Keratinocyte (primary cell): ENCODE measurements around the gene CDKAL1. TPM values are rescaled to one million over a fixed set of nuclear protein-coding genes. Genes with fewer than 3 reads are reported as not detected.

Experiments
- DNase-seq: peaks from one replicate; pipeline ENCODE4 v3.0.0-alpha.2; 2011; ENCODE audit warnings: low read depth, missing footprints, low spot score
- FAIRE-seq: peaks from 2 replicates; lab custom pipeline; 2011; peaks lifted over from hg19 to GRCh38; lab: Jason Lieb, UNC
- H2AFZ ChIP-seq: 2 replicates; pipeline ENCODE4 v1.6.0; 2012; ENCODE audit warnings: low read length, control low read depth, inconsistent platforms; ENCODE audit not compliant: control insufficient read depth
- H3K27ac ChIP-seq: 2 replicates; pipeline ENCODE4 v1.5.1; 2011; ENCODE audit warnings: low read length; ENCODE audit not compliant: control insufficient read depth, insufficient read depth
- H3K27me3 ChIP-seq: 3 replicates; pipeline ENCODE4 v1.6.0; 2011; ENCODE audit warnings: low read length; ENCODE audit not compliant: control insufficient read depth, insufficient read depth; ENCODE audit errors: extremely low read depth
- H3K36me3 ChIP-seq, 2 experiments: 2 replicates in 1 of 2; 3 replicates in 1 of 2; pipeline ENCODE4 v1.5.1; 2011; ENCODE audit warnings: low read length in 2 of 2, mild to moderate bottlenecking in 1 of 2; ENCODE audit not compliant: control insufficient read depth in 2 of 2, insufficient read depth in 2 of 2; ENCODE audit errors: extremely low read depth in 1 of 2
- H3K4me1 ChIP-seq: 3 replicates; pipeline ENCODE4 v1.5.1; 2011; ENCODE audit warnings: low read length; ENCODE audit not compliant: control insufficient read depth, insufficient read depth; ENCODE audit errors: extremely low read depth
- H3K4me2 ChIP-seq: 3 replicates; pipeline ENCODE4 v1.6.0; 2011; ENCODE audit warnings: low read depth, low read length; ENCODE audit not compliant: control insufficient read depth, insufficient read depth; ENCODE audit errors: extremely low read depth
- H3K4me3 ChIP-seq, 3 experiments: fragments of 200-600 bp in 1 of 3; sonication (generic) in 1 of 3; 2 replicates in 2 of 3; 3 replicates in 1 of 3; pipeline ENCODE4 v1.5.1; 2011 to 2016; ENCODE audit warnings: low read length in 3 of 3, mild to moderate bottlenecking in 3 of 3, control low read depth in 2 of 3, inconsistent platforms in 1 of 3, low read depth in 1 of 3, mixed read lengths in 1 of 3, mixed run types in 1 of 3, moderate library complexity in 1 of 3; ENCODE audit not compliant: control insufficient read depth in 2 of 3, insufficient read depth in 2 of 3; ENCODE audit errors: extremely low read depth in 1 of 3
- H3K79me2 ChIP-seq: 2 replicates; pipeline ENCODE4 v1.6.0; 2012; ENCODE audit warnings: low read length; ENCODE audit not compliant: control insufficient read depth, insufficient read depth
- H3K9ac ChIP-seq: 3 replicates; pipeline ENCODE4 v1.6.0; 2011; ENCODE audit warnings: low read length; ENCODE audit not compliant: control insufficient read depth, insufficient read depth; ENCODE audit errors: extremely low read depth
- H3K9me1 ChIP-seq: 3 replicates; pipeline ENCODE4 v1.6.0; 2011; ENCODE audit warnings: low read length; ENCODE audit not compliant: control insufficient read depth, insufficient read depth; ENCODE audit errors: extremely low read depth
- H3K9me3 ChIP-seq: 2 replicates; pipeline ENCODE4 v1.5.1; 2012; ENCODE audit warnings: low read depth, low read length; ENCODE audit not compliant: control insufficient read depth
- H4K20me1 ChIP-seq: 3 replicates; pipeline ENCODE4 v1.6.0; 2011; ENCODE audit warnings: low read length; ENCODE audit not compliant: control insufficient read depth, insufficient read depth; ENCODE audit errors: extremely low read depth
- EZH2 ChIP-seq: IDR thresholded peaks from one replicate; pipeline ENCODE4 v1.6.1; 2012; ENCODE audit warnings: inconsistent platforms, mild to moderate bottlenecking, low read length, moderate library complexity
- dilution Hi-C: fragments of 300-500 bp; cut with MboI; formaldehyde crosslinking; loops from one replicate; pipeline ENCODE4 v1.7.0; 2020; ENCODE audit warnings: low sequenced_read_pairs; ENCODE audit not compliant: extremely low pct_ligation_motif_present
- polyA plus RNA-seq, 5 experiments: library from polyadenylated mRNA; depleted of rRNA in 3 of 5; stranded (reverse) in 3 of 5; stranded (forward) in 1 of 5; unstranded in 1 of 5; fragments of >200 nt; gene quantifications; 1 replicate in 1 of 5; 2 replicates in 3 of 5; 3 replicates in 1 of 5; pipeline versions ENCODE4 v1.2.1 to v1.2.3, GENCODE V29; 2011 to 2012; ENCODE audit warnings: missing spikeins in 2 of 5, low read depth in 1 of 5, low replicate concordance in 1 of 5
- TF ChIP-seq, protein P1 (sequence below), 3 experiments: IDR thresholded peaks in 1 of 3; conservative IDR thresholded peaks in 1 of 3; optimal IDR thresholded peaks in 1 of 3; 2 replicates in 2 of 3; 3 replicates in 1 of 3; pipeline versions ENCODE3 to v1.5.1; 2011; ENCODE audit warnings: low read length in 3 of 3, mild to moderate bottlenecking in 3 of 3, moderate library complexity in 2 of 3, control low read depth in 1 of 3, inconsistent platforms in 1 of 3; ENCODE audit not compliant: insufficient read depth in 2 of 3; ENCODE audit errors: extremely low read depth in 1 of 3

CDKAL1 gene
- polyA plus RNA-seq, 1 donor (not counting 4 experiments of a cell fraction or from before 2014, with no cell fraction given): 5.6 TPM

DNA sequence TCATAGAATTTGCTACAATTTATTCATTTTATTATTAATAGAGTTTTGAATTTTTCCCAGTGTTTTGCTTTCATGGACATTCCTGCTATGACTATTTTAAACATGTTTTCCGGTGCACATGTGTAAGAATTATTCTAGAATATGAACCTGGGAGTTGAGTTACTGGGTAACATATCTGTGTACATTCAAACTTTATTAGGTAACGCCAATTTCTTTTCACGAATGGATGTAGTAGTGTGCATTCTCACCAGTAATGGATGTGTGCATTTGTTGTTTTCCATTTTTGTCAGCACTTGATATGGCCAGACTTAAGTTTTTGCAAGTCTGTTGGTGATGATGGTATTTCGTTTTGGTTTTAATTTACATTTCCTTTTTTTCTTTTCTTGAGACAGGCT, 118.8 kb downstream of the CDKAL1 start:
- peak overlapping the region; percentile 45 for H3K27ac ChIP-seq
- no peak for TF ChIP-seq EZH2
- TF ChIP-seq, protein P1, sequence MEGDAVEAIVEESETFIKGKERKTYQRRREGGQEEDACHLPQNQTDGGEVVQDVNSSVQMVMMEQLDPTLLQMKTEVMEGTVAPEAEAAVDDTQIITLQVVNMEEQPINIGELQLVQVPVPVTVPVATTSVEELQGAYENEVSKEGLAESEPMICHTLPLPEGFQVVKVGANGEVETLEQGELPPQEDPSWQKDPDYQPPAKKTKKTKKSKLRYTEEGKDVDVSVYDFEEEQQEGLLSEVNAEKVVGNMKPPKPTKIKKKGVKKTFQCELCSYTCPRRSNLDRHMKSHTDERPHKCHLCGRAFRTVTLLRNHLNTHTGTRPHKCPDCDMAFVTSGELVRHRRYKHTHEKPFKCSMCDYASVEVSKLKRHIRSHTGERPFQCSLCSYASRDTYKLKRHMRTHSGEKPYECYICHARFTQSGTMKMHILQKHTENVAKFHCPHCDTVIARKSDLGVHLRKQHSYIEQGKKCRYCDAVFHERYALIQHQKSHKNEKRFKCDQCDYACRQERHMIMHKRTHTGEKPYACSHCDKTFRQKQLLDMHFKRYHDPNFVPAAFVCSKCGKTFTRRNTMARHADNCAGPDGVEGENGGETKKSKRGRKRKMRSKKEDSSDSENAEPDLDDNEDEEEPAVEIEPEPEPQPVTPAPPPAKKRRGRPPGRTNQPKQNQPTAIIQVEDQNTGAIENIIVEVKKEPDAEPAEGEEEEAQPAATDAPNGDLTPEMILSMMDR (optimal IDR thresholded peaks at IDR 0.05 in 1 of 3, IDR thresholded peaks at IDR 0.05 in 1 of 3, conservative IDR thresholded peaks at IDR 0.05 in 1 of 3; ENCODE audit: extremely low read depth in 1 of 3, insufficient read depth in 2 of 3, low read length in 3 of 3): no peak
- dilution Hi-C loops: no loop called here

DNA sequence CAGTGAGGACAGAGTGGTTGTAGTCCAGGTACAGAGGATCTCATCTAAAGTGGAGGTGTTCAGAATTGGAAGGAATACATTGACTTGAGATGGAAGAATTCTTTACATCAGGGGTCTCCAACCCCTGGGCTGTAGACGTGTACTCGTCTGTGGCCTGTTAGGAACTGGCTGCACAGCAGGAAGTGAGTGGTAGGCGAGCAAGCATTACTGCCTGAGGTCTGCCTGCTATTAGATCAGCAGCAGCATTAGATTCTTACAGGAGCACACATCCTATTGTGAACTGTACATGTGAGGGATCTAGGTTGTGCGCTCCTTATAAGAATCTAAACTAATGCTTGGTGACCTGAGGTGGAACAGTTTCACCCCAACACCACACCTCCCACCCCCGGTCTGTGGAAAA, 121.1 kb downstream of the CDKAL1 start:
- no peaks in the 10 kb centered on the region for H3K36me3 ChIP-seq
- dilution Hi-C loops: no loop called here

More for the DNA sequence above, 118.8 kb downstream of the CDKAL1 start:
- Histone ChIP-seq H3K9me3 (no peaks in the 10 kb centered on the region), H3K9me1 (no peaks in the 10 kb centered on the region), H3K79me2 (no peaks in the 10 kb centered on the region), H3K9ac (no peak overlapping the region), H3K4me3 (no peak overlapping the region), H3K4me2 (peak overlapping the region; percentile 42), H3K36me3 (no peaks in the 10 kb centered on the region), H4K20me1 (no peaks in the 10 kb centered on the region), H2AFZ (no peak overlapping the region), H3K4me1 (peaks cover 31% of the 10 kb centered on the region), H3K27me3 (no peaks in the 10 kb centered on the region)
- DNase-seq (no peak), FAIRE-seq (peak; percentile 43)

More for the DNA sequence above, 121.1 kb downstream of the CDKAL1 start:
- Histone ChIP-seq H3K27ac (peak overlapping the region; percentile 5), H3K9ac (peak overlapping the region; percentile 36), H3K79me2 (no peaks in the 10 kb centered on the region), H3K4me1 (peaks cover 35% of the 10 kb centered on the region), H3K4me3 (no peak overlapping the region), H3K9me1 (no peaks in the 10 kb centered on the region), H4K20me1 (no peaks in the 10 kb centered on the region), H3K27me3 (no peaks in the 10 kb centered on the region), H2AFZ (peak overlapping the region; percentile 73), H3K4me2 (no peak overlapping the region), H3K9me3 (no peaks in the 10 kb centered on the region)
- TF ChIP-seq, protein P1 (optimal IDR thresholded peaks at IDR 0.05 in 1 of 3, IDR thresholded peaks at IDR 0.05 in 1 of 3, conservative IDR thresholded peaks at IDR 0.05 in 1 of 3; ENCODE audit: extremely low read depth in 1 of 3, insufficient read depth in 2 of 3, low read length in 3 of 3): no peak
- no peak for TF ChIP-seq EZH2
- no peak for DNase-seq
- peak; percentile 90 for FAIRE-seq
